ENCODE measurements around the gene PPP1R14B.
"Not testable (repeated sequence)": the region's sequence is repeated elsewhere in the genome, so short reads cannot be mapped to it uniquely, and the experiment has no call there.

PPP1R14B gene

DNA sequence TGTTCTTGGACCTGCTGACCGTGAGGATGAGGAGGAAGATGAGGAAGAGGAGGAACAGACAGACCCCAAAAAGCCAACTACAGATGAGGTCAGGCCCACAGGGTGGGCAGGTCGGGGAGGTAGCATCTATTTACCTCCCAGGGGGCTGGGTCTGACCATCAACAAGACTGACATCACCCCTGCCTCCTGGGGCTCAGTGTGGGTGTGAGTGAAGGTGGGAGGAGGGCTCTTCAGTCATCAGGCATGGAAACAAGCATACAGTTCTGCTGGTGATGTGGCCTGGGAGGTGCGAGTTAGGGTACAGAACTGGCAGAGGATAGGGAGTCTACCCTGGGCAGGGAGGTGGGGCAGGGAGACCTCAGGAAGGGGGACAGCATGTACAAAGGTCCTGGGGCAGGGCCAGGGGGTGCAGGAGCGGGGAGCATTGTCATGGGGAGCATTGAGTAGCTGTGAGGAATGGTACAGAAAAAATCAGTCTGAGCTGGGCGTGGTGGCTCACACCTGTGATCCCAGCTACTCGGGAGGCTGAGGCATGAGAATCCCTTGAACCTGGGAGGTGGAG, 13.5 kb upstream of the PPP1R14B start:
- DNase-seq: no peak

GRCh38 chr11:64259533-64260067, 12.9 kb upstream of the PPP1R14B start:
- no peak for DNase-seq

DNA sequence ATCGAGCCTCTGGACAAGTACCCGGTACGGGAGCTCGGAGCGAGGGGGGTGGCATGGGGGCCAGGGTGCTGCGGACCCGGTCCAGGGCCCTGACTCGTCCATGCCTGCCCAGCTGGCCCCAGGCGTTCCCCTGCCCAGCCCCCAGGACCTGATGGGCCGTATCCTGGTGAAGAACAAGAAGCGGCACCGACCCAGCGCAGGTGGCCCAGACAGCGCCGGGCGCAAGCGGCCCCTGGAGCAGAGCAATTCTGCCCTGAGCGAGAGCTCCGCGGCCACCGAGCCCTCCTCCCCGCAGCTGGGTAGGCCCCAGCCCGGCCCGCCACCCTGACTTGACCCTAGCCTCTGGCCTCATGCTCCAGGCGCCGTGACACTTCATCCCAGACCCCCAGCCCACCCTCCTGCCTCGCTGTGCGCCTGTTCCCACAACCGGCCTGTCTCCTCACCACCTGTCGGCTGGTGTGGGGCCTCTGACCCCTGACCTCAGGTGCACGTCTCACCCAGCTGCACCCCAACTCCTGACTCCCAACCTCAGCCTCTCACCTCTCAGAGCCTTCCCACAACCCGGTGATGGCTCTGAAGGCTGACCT, 12.3 kb upstream of the PPP1R14B start:
- DNase-seq: no peak

DNA sequence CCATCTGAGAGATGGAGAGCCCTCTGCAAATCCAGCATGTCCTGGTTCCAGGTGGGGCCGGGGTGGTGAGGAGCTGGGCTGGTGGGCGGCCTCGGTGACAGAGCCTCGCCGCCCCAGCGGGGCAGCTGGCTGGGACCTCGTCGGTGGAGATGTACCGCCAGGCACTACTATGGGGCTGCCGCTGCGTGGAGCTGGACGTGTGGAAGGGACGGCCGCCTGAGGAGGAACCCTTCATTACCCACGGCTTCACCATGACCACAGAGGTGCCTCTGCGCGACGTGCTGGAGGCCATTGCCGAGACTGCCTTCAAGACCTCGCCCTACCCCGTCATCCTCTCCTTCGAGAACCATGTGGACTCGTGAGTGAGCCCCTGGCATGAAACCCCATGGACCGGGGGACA, 11.6 kb upstream of the PPP1R14B start:
- no peak for DNase-seq

GRCh38 chr11:64256300-64256699, 9.6 kb upstream of the PPP1R14B start:
- DNase-seq: no peak

- DNase-seq: no peak
Measured at GRCh38 chr11:64255135-64256128, 8.7 kb upstream of the PPP1R14B start.

GRCh38 chr11:64254326-64254725, 7.6 kb upstream of the PPP1R14B start:
- DNase-seq: no peak

GRCh38 chr11:64253481-64253880, 6.7 kb upstream of the PPP1R14B start:
- DNase-seq: no peak

GRCh38 chr11:64253043-64253442, 6.3 kb upstream of the PPP1R14B start:
- DNase-seq: no peak

DNA sequence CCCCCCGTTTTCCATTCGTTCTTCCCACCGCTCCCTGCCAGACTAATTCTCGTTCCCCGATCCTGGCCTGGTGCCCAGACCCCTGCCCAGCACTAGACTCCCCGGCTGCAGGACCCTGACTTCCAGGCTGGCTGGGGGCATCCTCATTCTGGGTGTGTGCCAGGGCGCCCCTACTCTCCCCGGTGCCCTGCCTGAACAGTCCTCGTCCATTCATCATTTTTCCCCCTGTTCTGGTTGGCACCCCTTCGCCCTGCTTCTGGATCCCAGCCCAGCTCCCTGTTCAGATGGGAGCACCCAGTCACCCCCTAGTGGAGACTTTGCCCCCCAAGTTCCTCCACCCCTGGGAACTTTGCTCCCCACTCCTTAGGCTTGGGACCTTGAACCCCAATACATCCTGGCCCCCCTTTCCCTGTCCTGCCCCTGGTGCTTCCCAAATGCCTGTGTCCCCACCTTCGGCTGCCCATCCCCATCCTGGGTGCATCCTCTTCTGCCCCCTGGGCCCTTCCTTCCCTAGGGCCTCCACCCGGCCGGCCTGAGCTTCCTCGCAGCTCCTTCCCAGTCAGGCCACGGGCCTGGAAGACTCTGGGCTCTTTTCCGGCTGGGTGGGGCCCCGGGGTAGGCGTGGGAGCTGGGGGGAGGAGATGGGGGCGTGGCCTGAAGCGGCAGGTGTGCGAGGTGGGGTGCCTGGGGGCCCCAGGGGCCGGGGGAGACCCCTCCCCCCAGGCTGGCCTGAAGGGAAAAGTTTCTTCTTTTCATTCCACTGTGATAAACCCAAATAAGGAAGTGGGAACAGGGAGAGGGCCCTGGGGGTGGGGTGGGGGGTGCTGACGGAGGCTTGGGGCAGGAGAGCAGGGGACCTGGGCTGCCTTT, 5.5 kb upstream of the PPP1R14B start:
- no peak for DNase-seq

DNA sequence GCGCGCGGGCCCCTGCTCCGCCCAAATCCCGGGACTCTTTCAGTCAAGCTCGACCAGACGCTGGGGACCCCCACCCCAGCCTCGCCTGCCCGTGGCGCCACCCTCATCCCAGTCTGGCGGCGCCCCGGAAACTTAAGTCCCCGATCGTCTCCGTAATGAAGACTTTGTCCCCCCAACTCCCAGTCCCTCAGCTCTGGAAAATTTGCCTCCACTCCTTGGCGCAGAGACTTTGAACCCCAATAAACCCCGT, 4.9 kb upstream of the PPP1R14B start:
- DNase-seq: no peak

- no peak for DNase-seq
Measured at GRCh38 chr11:64251016-64251752, 4.4 kb upstream of the PPP1R14B start, which contains the start of gene PLCB3. Gene PLCB3 (plus strand): TSS chr11:64251530. CDS start chr11:64251650, 120 bp downstream.

DNA sequence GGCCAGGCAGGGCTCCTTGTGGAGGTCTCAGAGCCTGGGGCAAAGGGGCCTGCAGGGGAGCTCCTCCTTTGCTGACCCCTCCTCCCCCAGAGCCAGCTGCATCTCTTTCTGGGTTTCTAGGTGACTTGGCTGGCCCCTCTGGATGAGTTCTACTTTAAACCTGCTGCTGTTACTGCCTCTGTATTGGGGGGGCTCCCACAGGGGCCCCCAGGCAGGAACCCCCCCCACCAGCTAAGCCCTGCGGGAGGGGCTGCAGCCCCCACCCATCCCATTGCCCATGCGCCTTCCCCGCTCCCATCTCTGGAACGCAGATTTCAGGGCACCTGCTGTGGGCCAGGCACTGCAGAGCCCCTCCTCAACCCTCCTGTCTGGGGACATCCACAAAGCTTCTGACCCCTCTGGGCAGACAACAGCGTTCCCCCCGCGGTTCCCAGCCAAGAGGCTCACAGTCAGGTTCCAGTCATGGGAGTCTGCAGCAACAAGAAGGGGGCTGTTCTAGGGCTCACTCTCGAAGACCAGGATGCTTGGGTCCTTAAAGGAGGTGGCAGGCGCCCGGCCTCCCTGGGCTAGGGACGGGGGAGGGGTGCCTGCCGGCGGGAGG, 3.8 kb upstream of the PPP1R14B start:
- no peak for DNase-seq

GRCh38 chr11:64249563-64250414, 3.0 kb upstream of the PPP1R14B start:
- no peak for DNase-seq

DNA sequence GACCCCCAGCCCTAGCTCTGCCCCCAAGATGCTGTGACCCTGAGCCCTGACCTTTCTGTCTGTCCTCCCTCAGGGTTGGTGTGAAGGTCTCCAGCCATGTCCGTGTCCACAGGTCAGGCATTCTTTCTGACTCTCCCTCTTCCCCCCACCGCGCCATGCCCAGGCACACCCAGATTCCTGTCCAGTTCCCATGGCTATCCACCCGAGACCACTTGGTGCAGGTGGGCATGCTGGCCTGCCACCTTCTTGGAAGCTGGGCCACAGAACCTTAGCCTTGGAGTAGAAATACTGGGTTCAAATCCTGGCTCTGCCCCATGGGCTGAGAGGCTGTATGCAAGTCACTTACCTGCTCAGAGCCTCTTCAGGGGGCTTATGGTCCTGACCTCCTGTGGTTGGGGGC, 2.3 kb upstream of the PPP1R14B start:
- no peak for DNase-seq

GRCh38 chr11:64248578-64248977, 1.8 kb upstream of the PPP1R14B start:
- no peak for DNase-seq

DNA sequence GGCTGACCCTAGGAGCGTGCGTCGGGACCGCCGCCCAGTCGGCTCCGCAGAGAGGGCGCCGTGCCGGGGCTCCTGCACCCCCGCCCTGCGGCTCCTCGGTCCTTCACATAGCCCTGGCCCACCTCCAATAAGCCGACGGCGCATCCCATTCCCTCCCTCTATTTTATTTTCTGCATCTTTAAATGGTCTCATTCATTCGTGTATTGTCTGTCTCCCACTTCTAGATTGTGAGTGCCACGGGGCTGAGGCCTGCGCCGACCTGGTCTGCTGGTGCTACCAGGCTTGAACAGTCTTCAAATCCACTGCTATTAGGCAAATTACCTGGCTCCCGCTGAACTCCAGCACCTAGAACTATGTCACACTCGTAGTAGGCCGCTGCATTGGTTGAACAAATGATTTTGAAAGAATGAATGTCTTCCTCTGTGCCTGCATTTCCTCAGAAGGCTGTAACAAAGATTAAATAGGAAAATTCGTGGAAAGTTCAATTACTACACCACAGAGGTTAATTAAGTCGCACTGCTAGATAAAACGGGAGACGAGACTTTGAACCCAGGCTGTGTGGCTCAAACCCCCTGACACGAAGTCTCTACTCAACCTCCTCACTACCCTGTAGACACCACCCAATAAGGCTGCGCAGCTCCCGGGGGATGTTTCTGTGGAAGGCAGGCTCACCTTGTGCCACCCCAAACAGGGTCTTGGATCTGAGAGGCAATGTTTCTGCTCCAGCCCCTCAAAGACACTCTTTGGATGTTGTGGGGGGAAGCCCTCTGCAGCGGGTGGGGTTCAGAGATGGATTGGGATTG, 1.2 kb upstream of the PPP1R14B start:
- no peak for DNase-seq

GRCh38 chr11:64246621-64246870, 197 bp downstream of the PPP1R14B start:
- not testable (repeated sequence) for DNase-seq

GRCh38 chr11:64245797-64246620, 734 bp downstream of the PPP1R14B start:
- DNase-seq: no peak

Measured in NCI-H748 treated with DMSO at 0.1 percent for 48 hours (cell line).